Stimulated activated CD8-positive, alpha-beta memory T cell treated with anti-CD3 and anti-CD28 coated beads, Interleukin-4, amount 100 ng/mL, for 4 hours (primary cell): ENCODE results near the gene NT5C1B.

Source experiments
- DNase-seq, 2 donors: peaks; one replicate each; pipeline ENCODE4 v3.0.0-alpha.2; 2020; ENCODE audit warnings: low read depth in 2 of 2, low spot score in 1 of 2

The NT5C1B gene

GRCh38 chr2:18600255-18600613, 10.9 kb upstream of the NT5C1B start:
- no peak for DNase-seq

- no peak for DNase-seq
Measured at GRCh38 chr2:18599509-18600254, 10.3 kb upstream of the NT5C1B start.

DNA sequence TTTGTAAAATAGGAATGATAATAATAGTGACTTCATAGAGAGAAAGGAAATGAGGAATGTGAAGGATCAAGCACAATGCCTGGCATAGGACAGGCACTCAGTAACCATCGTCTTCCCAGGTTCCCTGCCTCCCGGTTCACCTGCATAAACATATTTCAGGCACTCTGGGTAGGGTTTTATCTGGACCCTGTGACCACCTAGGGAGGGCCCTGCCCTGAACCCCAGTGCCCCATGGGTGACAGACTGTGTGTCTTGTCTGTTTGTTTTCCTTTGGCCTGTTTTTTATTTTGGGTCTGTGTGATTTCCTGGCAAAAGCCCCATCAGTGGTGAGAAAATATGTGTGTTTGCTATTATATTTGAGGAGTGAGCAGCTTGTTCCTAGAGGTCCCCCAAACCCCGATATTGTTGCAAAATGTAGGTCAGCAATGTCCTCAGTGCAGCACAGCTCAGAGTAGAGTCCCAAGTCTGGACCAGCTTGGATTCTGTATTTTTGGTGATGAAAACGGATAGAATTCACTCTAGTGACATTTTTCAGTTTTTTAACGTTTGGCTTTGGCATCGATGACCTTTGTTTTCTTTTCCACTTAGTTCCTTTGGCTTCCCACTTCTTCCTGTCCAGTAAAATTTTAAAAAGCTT, 9.6 kb upstream of the NT5C1B start:
- DNase-seq = no peak

GRCh38 chr2:18597618-18598017, 8.2 kb upstream of the NT5C1B start:
- no peak for DNase-seq

GRCh38 chr2:18596993-18597392, 7.6 kb upstream of the NT5C1B start:
- no peak for DNase-seq

DNA sequence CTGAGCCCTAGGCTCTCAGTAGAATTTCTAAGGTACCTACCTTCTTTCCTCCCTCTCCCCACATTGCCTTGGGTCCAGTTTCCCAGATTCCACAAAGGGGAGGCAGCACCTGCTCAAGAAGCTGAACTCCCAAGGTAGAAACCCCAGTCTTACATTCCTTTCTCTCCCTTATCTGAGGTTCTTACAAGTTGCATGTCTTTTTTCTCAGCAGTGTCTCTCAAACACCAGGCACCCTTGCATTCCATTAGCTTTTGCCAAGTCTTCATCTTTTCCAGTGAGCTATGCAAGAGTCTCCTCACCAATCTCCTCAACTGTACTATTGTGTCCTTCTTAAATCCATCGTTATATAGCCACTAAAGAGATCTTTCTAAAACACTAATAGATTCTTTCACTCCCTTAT, 4.1 kb upstream of the NT5C1B start:
- DNase-seq = no peak

DNA sequence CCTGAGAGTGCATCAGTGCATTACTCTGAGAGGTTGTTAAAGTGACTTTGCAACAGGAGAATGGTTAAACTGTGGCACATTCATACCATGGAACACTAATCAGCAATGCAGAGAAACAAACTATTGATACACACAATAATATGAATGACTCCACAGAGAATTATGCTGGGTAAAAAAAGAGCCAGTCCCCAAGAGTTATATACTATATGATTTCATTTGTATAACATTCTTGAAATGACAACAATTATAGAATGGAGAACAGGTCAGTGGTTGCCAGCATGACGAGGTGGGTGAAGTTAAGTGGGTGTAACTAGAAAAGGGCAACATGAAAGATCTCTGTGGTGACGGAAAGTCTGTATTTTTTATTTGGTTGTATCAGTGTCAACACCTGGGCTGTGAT, 3.0 kb upstream of the NT5C1B start:
- DNase-seq = no peak

- DNase-seq = no peak
Measured at GRCh38 chr2:18588802-18589201, 567 bp downstream of the NT5C1B start.

GRCh38 chr2:18588049-18588448, 1.3 kb downstream of the NT5C1B start:
- no peak for DNase-seq

GRCh38 chr2:18585526-18585925, 3.8 kb downstream of the NT5C1B start:
- no peak for DNase-seq

DNA sequence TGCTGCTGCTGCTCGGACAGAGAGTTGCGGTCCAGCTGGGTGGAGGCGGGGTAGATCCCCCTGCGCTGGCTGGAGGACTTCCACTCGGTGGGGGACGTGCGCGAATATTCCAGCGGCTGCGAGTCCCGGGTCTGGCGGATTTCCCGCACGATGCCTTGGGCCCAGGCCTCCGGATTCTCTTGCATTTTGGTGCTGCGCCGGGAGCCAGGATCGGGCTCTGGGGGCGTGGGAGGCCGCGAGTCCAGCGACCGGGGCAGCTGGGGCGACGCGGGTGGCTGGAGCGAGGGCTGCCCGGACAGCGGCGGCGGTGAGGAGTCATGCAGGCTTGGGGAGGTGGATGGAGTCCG, 4.8 kb downstream of the NT5C1B start:
- DNase-seq = no peak

- no peak for DNase-seq
Measured at GRCh38 chr2:18583905-18584607, 5.3 kb downstream of the NT5C1B start.

DNA sequence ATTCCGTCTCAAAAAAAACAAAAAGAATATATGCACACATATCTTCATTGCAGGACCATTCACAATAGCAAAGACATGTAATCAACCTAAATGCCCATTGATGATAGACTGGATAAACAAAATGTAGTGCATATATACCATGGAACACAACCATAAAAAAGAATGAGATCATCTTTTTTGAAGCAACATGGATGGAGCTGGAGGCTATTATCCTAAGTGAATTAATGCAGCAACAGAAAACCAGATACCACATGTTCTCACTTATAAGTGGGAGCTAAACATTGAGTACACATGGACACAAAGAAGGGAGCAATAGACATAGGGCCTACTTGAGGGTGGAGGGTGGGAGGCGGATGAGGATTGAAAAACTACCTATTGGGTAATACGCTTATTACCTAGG, 8.8 kb downstream of the NT5C1B start:
- DNase-seq = no peak

- no peak for DNase-seq
Measured at GRCh38 chr2:18578033-18578432, 11.3 kb downstream of the NT5C1B start.

- DNase-seq = no peak
Measured at GRCh38 chr2:18566145-18566769, 23.1 kb downstream of the NT5C1B start.

DNA sequence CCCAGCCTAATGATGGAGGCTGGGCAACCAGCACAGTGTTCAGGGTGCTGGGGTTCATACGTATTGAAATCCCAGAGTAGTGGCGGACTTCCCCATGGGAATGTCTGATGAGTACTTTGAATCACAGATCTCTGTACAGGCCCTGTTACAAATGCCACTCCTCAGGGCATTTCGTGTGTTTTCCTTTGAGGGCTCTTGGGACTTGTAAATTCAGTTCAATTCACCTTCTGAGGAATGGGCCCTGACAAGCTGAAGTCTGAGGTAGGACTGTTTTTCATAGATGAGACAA, 28.6 kb downstream of the NT5C1B start:
- DNase-seq = no peak

- peak; percentile 80 to 86 for DNase-seq
Measured at GRCh38 chr2:18560031-18560796, 29.2 kb downstream of the NT5C1B start, which contains the start of gene RDH14. RDH14 (minus strand) TSS chr2:18560653; CDS start chr2:18560572, 81 bp downstream.

DNA sequence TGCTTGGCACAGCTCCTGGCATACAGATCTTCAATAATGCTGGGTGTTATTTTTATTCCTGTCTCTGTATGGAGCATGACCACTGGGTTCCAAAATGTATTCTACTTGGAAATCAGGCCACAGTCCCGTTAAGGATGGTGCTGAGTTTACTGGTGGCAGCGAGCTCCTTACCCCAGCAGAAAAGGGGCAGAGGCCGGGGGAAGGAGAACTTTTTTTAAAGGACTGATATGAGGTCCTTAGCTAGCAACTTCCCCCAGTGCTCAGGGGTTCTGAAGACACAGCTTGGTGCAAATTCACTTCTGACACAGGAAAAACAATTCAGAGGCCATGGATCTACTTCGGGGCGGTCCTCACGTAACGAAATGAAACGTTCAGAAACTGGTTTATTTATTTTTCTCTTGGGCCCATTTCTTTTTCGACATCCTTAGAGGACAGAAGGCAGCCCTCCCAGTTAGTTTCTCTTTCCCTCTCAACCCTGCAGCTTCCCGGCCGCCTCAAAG, 29.8 kb downstream of the NT5C1B start:
- DNase-seq = no peak

DNA sequence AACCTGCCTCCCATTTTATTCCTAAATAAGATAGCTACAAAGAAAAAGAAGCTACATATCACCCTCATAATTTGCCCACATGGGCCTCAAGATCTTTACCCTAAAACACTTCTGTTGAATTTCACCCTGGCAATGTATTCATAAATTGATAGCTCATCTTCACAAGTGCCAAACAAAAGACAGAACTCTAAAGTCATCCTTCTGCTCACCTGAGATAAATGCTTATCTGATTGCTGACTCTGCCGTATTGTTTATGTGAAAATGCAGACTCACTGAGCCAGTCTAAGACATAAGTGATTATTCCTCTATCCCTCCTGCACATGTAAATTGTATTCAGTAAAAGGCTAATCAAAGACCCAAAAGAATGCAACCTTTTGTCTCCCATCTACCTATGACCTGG, 30.9 kb downstream of the NT5C1B start:
- DNase-seq = no peak

DNA sequence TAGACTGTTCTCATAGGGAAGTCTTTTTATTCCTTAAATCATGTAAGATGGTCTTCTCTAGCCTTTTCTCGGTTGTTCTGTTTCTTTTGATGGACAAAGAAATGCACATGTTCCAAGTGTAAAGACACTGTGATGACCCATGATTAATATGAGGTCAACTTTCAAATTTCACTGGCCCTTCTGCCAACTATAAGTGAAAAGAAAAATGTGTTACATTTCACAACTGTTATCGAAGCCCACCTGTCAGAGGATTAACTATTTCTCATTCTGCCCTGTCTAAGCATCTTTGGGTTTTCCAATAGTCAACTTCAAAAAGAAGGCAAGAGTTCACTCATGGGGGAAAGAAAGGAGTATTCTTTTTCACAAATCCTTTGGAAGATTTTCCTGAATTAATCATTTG, 32.2 kb downstream of the NT5C1B start:
- no peak for DNase-seq

GRCh38 chr2:18552351-18553077, 36.9 kb downstream of the NT5C1B start:
- DNase-seq = no peak
